Skeletal muscle satellite cell (primary cell): ENCODE measurements around the gene ZNF585A. TPM values are rescaled to one million over a fixed set of nuclear protein-coding genes. Genes with fewer than 3 reads are reported as not detected.
"Not testable (repeated sequence)": the region's sequence is repeated elsewhere in the genome, so short reads cannot be mapped to it uniquely, and the experiment has no call there.

ENCODE experiments used
- H3K27me3 ChIP-seq: 2 replicates; pipeline ENCODE4 v1.7.0; 2013; ENCODE audit warnings: low read length; ENCODE audit not compliant: control insufficient read depth, insufficient read depth
- H3K36me3 ChIP-seq: 2 replicates; pipeline ENCODE4 v1.7.0; 2013; ENCODE audit warnings: mild to moderate bottlenecking, control low read depth, low read length; ENCODE audit not compliant: insufficient read depth
- H3K4me1 ChIP-seq: 2 replicates; pipeline ENCODE4 v1.7.0; 2013; ENCODE audit warnings: low read length; ENCODE audit not compliant: control insufficient read depth, insufficient read depth
- H3K4me2 ChIP-seq: 2 replicates; pipeline ENCODE4 v1.7.0; 2013; ENCODE audit warnings: mild to moderate bottlenecking, low read length
- H3K4me3 ChIP-seq: 2 replicates; pipeline ENCODE4 v1.7.0; 2013; ENCODE audit warnings: low read length
- H3K9ac ChIP-seq: 2 replicates; pipeline ENCODE4 v1.7.0; 2013; ENCODE audit warnings: mild to moderate bottlenecking, low read depth, low read length, moderate library complexity
- H3K9me3 ChIP-seq: replicated peaks from 2 replicates; pipeline ENCODE4 v1.7.0; 2013; ENCODE audit warnings: mild to moderate bottlenecking, control low read depth, low read length
- total RNA-seq: library from RNA; depleted of rRNA; stranded (reverse); fragments of >200 nt; gene quantifications from 2 replicates; pipeline ENCODE4 v1.2.3, GENCODE V29; 2012; rRNA removed

The ZNF585A gene
- 7.0 and 9.4 TPM in 2 replicates for total RNA-seq

DNA sequence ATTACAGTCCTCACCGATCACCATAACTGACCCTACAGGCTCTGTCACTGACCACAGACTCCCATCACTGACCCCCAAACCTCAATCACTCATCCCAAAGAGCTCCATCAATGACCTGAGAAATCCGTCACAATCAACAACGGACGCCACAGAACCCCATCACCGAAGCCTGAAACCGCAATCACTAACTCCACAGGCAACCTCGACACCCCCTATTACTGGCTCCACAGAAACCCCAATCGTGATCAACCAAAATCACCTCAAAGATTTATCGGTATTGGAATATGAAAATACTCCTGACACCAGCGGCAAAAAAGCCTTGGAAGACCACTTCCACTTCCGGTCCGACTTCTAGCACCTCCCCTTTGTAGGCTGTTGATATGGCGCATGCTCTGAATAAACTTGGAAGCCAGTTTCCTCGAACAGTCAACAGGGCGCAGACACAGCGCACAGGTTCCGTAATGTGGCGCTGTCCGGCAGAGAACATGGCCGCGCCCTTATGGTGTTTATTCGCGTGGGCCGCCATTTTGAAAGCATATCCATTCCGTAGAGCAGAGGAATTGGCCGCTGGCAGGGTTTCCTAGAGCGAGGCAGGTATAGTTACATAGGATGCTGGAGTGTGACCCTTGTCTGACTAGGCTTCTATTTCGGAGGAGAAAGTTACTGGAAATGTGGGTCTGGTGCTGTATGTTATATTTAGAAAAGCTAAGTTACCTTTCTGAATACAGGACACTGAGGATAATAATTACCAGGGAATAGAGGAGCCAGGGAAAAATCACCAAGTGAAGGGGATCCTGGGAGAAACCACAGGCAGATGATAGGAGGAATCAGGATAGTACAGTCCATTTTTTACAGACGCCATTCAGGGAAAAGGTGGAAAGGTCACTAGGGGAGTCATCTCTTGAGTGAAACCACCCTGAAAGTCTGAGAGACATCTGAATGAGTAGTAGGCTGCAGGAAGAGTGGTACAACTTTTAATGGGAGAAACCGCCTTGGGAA lies at the start of gene ZNF585A:
TSS of gene ZNF585A (minus strand) at position 328 of the 999 bp plus-strand sequence. CDS start 2,785 bp downstream, outside the sequence.
- no peaks in the 10 kb centered on the region for H3K27me3 ChIP-seq
- peak within 1 kb of the TSS; percentile 83 for H3K9ac ChIP-seq
- no peaks in the 10 kb centered on the region for H3K9me3 ChIP-seq
- peak within 1 kb of the TSS; percentile 79 for H3K4me3 ChIP-seq
- no peaks in the 10 kb centered on the region for H3K4me1 ChIP-seq
- peak within 1 kb of the TSS; percentile 75 for H3K4me2 ChIP-seq
- peaks cover 14% of the 10 kb centered on the region for H3K36me3 ChIP-seq

DNA sequence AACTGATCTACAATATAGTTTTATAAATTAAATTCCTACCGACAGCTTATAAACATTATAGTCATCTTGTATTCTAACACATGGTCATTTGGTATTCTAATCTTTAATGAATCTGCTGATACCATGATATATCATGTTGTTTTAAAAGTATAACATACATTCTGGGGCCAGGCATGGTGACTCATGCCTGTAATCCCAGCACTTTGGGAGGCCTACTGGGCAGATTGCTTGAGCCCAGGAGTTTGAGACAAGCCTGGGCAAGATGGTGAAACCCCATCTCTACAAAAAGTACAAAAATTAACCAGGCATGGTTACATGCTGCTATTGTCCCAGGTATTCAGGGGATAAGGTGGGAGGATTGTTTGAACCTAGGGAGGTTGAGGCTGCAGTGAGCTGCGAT lies 48.6 kb upstream of the ZNF585A start:
- Histone ChIP-seq H3K27me3 (no peaks in the 10 kb centered on the region), H3K36me3 (peaks cover 29% of the 10 kb centered on the region), H3K4me3 (no peak overlapping the region), H3K4me2 (no peak overlapping the region), H3K4me1 (peaks cover 4% of the 10 kb centered on the region), H3K9me3 (no peaks in the 10 kb centered on the region), H3K9ac (no peak overlapping the region)

DNA sequence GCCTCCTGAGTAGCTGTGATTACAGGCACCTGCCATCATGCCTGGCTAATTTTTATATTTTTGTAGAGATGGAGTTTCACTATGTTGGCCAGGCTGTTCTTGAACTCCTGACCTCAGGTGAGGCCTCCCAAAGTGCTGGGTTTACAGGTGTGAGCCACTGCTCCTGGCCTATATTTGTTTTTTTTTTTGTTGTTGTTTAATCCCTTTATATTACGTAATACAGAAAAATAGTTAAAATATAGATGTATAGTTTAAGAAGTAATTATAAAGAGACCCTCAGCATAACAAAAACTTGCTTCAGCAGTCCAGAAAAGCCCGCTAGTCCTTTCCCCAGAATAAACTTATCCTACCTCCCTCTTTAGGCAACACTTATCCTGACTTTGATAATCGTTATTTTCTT lies 47.9 kb upstream of the ZNF585A start:
- no peaks in the 10 kb centered on the region for H3K9me3 ChIP-seq
- H3K36me3 ChIP-seq: peaks cover 23% of the 10 kb centered on the region
- no peak overlapping the region for H3K4me3 ChIP-seq
- H3K4me2 ChIP-seq: no peak overlapping the region
- H3K4me1 ChIP-seq: peaks cover 4% of the 10 kb centered on the region
- H3K27me3 ChIP-seq: no peaks in the 10 kb centered on the region
- H3K9ac ChIP-seq: no peak overlapping the region

DNA sequence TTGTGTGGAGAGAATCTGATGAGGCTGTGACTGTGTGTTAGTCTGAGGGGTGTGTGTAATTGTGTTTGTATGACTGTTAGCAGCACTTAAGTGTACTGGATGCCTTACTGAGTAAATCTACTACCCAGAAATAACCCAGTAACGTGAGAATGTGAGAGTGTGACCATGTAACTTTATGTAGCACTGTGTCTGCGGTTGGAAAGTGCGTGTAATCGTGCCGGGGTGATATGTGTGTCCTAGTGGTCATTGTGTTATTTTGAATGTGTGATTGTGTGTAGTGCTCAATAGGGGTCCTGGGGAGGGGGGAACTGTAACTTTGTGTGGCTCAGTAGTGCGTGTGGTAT lies 46.1 kb upstream of the ZNF585A start:
- Histone ChIP-seq H3K36me3 (peaks cover 20% of the 10 kb centered on the region), H3K9ac (peak overlapping the region; percentile 90), H3K4me2 (peak overlapping the region; percentile 86), H3K27me3 (no peaks in the 10 kb centered on the region), H3K4me1 (peaks cover 4% of the 10 kb centered on the region), H3K9me3 (no peaks in the 10 kb centered on the region), H3K4me3 (peak overlapping the region; percentile 93)

DNA sequence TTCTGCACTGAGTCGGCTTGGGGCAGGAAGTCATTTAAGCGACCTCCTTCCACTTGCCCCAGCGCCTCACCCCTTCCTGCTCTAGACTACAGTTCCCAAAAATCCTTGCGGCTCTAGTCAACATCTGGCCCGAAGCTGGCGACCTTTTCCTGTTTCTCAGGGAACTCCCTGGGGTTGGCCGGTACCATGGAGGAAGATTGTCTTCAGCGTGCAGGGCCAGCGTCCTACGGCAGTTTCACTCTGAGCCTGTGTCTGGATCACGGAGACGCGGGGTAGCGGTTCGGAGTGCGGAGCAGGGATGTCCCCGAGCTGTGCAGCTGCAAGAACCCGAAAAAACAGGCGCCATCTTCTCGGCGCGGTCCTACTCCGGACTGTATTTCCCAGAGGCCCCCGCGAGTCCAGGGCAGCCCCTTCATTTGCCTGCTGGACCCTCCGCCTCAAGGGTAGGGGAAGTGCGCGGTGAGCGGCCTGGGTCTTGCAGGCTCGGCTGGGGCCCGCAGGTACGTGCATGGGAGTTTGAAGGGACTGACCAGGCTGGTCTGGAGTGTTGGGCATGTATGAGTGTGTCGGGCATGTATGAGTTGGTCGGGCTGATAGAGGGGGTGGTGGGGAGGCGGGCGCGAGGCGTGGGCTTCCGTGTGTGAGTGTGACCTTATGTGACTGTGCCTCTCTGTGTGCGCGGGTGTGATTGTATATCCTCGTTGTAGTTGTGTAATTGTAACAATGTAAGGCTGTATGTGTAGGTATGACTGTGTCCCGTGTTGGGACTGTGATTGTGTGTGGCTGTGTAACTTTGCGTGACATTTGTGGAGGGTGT lies 45.5 kb upstream of the ZNF585A start, which contains the start of gene ZNF383:
TSS of gene ZNF383 (plus strand) at position 440 of the 817 bp plus-strand sequence. CDS start 12,240 bp downstream, outside the sequence.
- peak within 1 kb of the TSS; percentile 86 for H3K4me2 ChIP-seq
- H3K9me3 ChIP-seq: no peaks in the 10 kb centered on the region
- H3K36me3 ChIP-seq: peaks cover 19% of the 10 kb centered on the region
- H3K27me3 ChIP-seq: no peaks in the 10 kb centered on the region
- peak within 1 kb of the TSS; percentile 93 for H3K4me3 ChIP-seq
- peaks cover 4% of the 10 kb centered on the region for H3K4me1 ChIP-seq
- H3K9ac ChIP-seq: peak within 1 kb of the TSS; percentile 90

DNA sequence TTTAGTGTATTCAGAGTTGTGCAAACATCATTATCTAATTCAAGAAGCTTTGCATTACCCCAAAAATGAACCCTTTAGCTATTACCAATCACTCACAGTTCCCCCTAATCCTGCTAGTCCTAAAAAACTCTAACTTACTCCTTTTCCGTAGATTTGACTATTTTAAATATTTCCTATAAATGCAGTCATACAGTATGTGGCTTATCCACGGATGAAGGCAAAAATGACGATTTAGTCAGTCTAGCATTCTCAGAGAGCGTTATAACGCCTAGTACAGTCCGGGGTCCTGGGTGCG lies 44.9 kb upstream of the ZNF585A start:
- peak overlapping the region; percentile 90 for H3K9ac ChIP-seq
- peaks cover 14% of the 10 kb centered on the region for H3K36me3 ChIP-seq
- peak overlapping the region; percentile 93 for H3K4me3 ChIP-seq
- no peaks in the 10 kb centered on the region for H3K27me3 ChIP-seq
- no peaks in the 10 kb centered on the region for H3K9me3 ChIP-seq
- peak overlapping the region; percentile 86 for H3K4me2 ChIP-seq
- H3K4me1 ChIP-seq: peaks cover 4% of the 10 kb centered on the region

DNA sequence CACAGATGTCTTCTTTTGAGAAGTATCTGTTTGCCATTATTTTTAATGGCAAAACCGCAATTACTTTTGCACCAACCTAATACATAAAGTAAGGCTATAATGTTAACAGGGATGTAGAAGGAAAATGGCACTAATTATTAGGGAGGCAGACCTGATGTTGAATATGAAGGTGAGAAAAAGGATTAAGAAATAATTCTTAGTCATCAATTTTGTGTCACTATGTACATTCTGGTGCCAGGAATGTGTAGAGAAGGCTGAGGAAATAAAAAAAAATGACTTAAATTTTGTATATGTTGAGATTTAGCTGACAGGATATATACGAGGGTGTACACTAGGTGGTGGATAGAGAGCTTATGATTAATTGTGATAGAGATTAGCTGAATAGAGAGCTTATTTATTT lies 25.3 kb upstream of the ZNF585A start:
- no peaks in the 10 kb centered on the region for H3K9me3 ChIP-seq
- H3K4me3 ChIP-seq: no peak overlapping the region
- no peak overlapping the region for H3K4me2 ChIP-seq
- H3K4me1 ChIP-seq: no peaks in the 10 kb centered on the region
- H3K27me3 ChIP-seq: no peaks in the 10 kb centered on the region
- no peak overlapping the region for H3K9ac ChIP-seq
- peaks cover 15% of the 10 kb centered on the region for H3K36me3 ChIP-seq

DNA sequence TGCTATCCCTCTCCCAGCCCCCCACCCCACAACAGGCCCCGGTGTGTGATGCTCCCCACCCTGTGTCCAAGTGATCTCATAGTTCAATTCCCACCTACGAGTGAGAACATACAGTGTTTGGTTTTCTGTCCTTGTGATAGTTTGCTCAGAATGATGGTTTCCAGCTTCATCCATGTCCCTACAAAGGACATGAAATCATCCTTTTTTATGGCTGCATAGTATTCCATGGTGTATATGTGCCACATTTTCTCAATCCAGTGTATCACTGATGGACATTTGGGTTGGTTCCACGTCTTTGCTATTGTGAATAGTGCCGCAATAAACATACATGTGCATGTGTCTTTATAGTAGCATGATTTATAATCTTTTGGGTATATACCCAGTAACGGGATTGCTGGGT lies 24.6 kb upstream of the ZNF585A start:
- not testable (repeated sequence) for H3K4me3 ChIP-seq, H3K4me1 ChIP-seq, H3K4me2 ChIP-seq, H3K9ac ChIP-seq, H3K27me3 ChIP-seq, H3K9me3 ChIP-seq
- peaks cover 13% of the 10 kb centered on the region for H3K36me3 ChIP-seq

DNA sequence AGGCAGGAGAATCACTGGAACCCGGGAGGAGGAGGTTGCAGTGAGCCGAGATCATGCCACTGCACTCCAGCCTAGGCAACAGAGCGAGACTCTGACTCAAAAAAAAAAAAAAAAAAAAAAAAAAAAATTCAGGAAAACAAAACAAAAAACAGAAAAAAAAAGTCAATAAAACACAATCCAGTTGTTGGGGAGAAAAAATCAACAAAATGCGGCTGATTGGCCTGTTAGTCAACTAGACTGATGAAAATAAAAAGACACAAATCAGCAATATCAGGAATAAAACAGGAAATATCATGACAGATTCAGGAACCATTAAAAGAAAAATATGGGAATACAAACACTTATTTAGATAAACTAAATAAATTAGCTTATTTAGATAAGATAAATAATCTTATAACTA lies 22.8 kb upstream of the ZNF585A start:
- H3K27me3 ChIP-seq, H3K9ac ChIP-seq, H3K9me3 ChIP-seq, H3K4me1 ChIP-seq, H3K4me2 ChIP-seq, H3K4me3 ChIP-seq: not testable (repeated sequence)
- peaks cover 17% of the 10 kb centered on the region for H3K36me3 ChIP-seq

DNA sequence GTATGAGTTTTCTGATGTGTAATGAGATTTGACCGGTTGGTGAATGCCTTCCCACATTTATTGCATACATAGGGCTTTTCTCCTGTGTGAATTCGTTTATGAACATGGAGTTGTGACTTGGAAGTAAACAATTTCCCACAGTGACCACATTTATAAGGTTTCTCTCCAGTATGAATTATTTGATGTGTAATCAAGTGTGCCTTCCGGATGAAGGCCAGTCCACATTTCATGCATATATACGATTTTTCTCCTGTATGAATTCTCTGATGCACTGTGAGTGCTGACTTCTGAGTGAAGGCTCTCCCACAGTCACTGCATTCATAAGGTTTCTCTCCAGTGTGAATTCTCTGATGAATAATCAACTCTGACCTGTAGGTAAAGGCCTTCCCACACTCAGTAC lies 13.6 kb upstream of the ZNF585A start:
- H3K4me2 ChIP-seq, H3K27me3 ChIP-seq, H3K9ac ChIP-seq, H3K4me3 ChIP-seq, H3K4me1 ChIP-seq: not testable (repeated sequence)
- Histone ChIP-seq H3K9me3 (peaks cover 29% of the 10 kb centered on the region), H3K36me3 (peaks cover 39% of the 10 kb centered on the region)

DNA sequence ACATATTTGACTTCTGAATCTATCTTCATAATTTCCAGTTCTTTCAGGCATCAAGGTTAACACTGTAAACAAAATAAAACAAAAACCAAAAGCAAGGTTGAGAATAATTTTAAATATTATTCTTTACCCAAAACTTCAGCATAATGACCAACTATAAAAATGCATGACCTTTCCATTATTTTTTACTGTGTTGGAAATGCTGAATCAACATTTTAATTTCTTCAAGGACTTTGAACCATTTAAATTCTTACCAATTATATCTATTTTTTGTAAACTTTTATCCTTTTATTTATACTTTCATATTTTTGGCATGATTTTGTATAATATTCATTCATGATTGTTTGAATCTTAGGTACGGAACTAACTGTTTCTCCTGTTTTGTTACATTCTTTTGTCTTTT lies 6.9 kb downstream of the ZNF585A start:
- Histone ChIP-seq H3K36me3 (peaks cover 30% of the 10 kb centered on the region), H3K27me3 (no peaks in the 10 kb centered on the region), H3K4me3 (no peak overlapping the region), H3K9ac (no peak overlapping the region), H3K4me1 (no peaks in the 10 kb centered on the region), H3K9me3 (no peaks in the 10 kb centered on the region), H3K4me2 (no peak overlapping the region)
